NCI-H345 (cell line): Measurements from ENCODE around the gene AP5B1.

Source experiments
- DNase-seq: peaks from one replicate; lab custom pipeline; 2025; lab: John Stamatoyannopoulos, UW

AP5B1 gene

GRCh38 chr11:65801153-65801987 lies 20.6 kb upstream of the AP5B1 start:
- no peak for DNase-seq

GRCh38 chr11:65798882-65799281 lies 18.1 kb upstream of the AP5B1 start:
- DNase-seq, result no peak

- DNase-seq, result no peak
Measured at GRCh38 chr11:65797711-65798110, 16.9 kb upstream of the AP5B1 start.

GRCh38 chr11:65796726-65797601 lies 16.2 kb upstream of the AP5B1 start:
- no peak for DNase-seq

GRCh38 chr11:65794570-65795510 lies 14.1 kb upstream of the AP5B1 start:
- no peak for DNase-seq

- no peak for DNase-seq
Measured at GRCh38 chr11:65793625-65794400, 13.0 kb upstream of the AP5B1 start.

- peak; percentile 57 for DNase-seq
Measured at GRCh38 chr11:65793144-65793581, 12.4 kb upstream of the AP5B1 start.

GRCh38 chr11:65792456-65792855 lies 11.7 kb upstream of the AP5B1 start:
- DNase-seq, result no peak

- no peak for DNase-seq
Measured at GRCh38 chr11:65791719-65792213, 11.0 kb upstream of the AP5B1 start.

GRCh38 chr11:65790902-65791650 lies 10.3 kb upstream of the AP5B1 start:
- DNase-seq, result no peak

- DNase-seq, result no peak
Measured at GRCh38 chr11:65790104-65790901, 9.5 kb upstream of the AP5B1 start.

GRCh38 chr11:65789230-65790103 lies 8.7 kb upstream of the AP5B1 start:
- DNase-seq, result no peak

- no peak for DNase-seq
Measured at GRCh38 chr11:65788821-65789220, 8.0 kb upstream of the AP5B1 start.

GRCh38 chr11:65787649-65788622 lies 7.2 kb upstream of the AP5B1 start:
- DNase-seq, result no peak

- peak; percentile 62 for DNase-seq
Measured at GRCh38 chr11:65786786-65787636, 6.2 kb upstream of the AP5B1 start, which contains the start of gene OVOL1. TSS of gene OVOL1 (plus strand) at chr11:65787063. CDS start at chr11:65787374, 311 bp downstream.
